CD4-positive, alpha-beta T cell treated with Interleukin-21 for 1 hour (primary cell): ENCODE results near the gene GPRIN3.

ENCODE experiments used
- DNase-seq: peaks from one replicate; pipeline ENCODE4 v3.0.0-alpha.2; 2020

Gene GPRIN3

DNA sequence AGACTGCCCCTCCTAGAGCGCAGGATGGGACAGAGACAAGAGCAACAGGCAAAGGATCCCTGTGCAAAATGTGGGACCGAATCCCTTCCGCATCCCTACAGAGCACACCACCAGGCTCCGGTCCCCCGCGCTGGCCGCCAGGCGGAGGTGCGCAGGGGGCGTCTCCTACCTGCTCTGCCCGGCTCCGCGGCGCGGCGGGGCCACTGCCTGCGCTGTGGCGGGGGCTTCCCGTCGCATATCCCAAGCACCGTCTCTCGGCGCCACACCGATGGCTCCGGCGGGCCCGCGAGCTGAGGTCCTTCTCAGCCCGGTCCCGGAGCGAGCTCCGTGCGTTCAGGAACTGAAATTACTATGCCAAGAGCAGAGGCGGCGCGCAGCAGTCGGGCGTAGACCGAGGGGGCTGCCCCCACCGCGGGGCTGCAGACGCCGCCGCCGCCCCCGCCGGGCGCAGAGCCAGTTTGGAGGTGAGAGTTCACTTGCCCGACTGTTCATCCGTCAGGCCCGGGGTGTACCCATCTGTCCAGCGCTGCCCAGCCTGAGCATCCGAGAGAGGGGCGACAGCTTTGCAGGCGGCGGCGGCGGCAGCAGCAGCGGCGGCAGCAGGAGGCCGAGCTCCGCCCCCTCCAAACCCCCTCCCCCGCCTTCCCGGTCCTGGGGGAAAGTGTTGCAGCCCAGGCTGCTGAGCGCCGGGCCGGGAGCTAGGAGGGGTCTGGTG is at the start of gene GPRIN3:
Gene GPRIN3, minus strand, starts transcription at position 355 of the 715 bp plus-strand sequence. CDS start 57,690 bp downstream, outside the sequence.
- DNase-seq = peak; percentile 70

DNA sequence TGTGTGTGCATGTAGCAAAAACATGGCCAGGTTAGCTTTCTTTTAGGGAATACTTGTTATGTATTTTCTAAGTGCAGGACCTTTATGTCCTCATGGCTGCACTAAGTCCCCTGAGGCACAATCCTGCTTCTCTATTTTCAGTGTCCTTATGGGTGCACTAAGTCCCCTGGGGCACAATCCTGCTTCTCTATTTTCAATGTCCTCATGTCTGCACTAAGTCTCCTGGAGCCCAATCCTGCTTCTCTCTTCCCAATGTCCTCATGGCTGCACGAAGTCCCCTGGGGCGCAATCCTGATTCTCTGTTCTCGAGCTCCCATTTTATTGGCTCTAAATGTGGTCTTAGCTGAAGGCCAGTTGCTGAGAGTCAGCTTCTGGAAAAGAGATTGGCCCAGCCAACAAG is 49.7 kb upstream of the GPRIN3 start:
- no peak for DNase-seq

GRCh38 chr4:89356086-89356485 is 48.5 kb upstream of the GPRIN3 start:
- no peak for DNase-seq

- peak; percentile 32 for DNase-seq
Measured at GRCh38 chr4:89353514-89353913, 45.9 kb upstream of the GPRIN3 start.

DNA sequence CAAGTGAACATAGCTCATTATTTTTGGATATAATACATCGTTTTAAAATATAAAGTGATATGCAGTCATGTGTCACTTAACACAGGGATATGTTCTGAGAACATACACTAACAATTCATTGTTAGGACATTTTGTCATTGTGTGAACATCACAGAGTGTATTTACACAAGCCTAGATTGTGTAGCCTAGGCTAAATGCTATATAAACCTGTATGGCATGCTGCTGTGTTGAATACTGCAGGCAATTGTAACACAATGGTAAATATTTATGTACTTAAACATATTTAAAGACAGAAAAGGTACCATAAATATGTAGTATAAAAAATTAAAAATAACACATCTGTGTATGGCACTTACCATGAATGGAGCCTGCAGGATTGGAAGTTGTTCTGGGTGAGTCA is 44.9 kb upstream of the GPRIN3 start:
- no peak for DNase-seq

GRCh38 chr4:89351201-89351600 is 43.6 kb upstream of the GPRIN3 start:
- no peak for DNase-seq

DNA sequence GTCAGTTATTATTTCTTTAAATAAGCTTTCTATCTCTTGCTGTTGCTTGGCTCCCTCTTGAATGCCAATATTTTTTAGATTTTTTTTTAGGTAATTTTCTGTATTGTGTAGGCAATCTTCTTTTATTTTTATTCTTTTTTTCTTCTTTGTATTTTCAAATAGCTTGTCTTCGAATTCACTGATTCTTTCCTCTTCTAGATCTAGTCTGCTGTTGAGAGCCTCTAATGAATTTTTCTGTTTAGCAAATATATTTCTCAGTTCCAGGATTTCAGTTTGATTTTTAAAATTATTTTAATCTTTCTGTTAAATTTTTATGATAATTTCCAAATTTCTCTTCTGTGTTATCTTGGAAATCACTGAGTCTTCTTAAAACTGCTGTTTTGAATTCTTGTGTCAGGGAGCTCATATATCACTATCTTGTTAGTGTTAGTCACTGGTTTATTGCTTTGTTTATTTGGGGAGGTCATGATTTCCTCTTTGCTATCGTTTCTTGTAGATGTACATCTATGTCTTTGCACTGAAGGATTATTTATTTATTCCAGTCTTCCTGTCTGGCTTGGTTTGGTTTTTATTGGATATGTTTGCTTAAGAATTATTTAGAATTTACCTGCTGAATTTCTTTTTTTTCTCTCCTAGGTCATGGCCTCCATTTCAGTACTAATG is 39.9 kb upstream of the GPRIN3 start:
- no peak for DNase-seq

DNA sequence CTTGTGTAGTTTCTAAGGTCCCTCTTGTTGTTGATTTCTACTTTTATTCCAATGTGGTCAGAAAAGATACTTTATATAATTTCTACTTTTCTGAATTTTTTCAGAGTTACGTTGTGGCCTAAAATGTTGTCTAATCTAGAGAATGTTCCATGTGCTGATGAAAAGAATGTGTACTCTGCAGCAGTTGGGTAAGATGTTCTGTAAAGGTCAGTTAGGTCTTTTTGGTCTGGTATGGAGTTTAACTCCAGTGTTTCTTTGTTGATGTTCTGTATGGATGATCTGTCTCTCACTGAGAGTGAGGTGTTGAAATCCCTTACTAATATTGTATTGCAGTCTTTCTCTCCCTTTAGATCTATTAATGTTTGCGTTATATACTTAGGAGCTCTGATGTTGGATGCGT is 37.0 kb upstream of the GPRIN3 start:
- DNase-seq = no peak

GRCh38 chr4:89338206-89338605 is 30.6 kb upstream of the GPRIN3 start:
- DNase-seq = no peak

- peak; percentile 51 for DNase-seq
Measured at GRCh38 chr4:89337681-89338080, 30.1 kb upstream of the GPRIN3 start.

- DNase-seq = no peak
Measured at GRCh38 chr4:89336818-89337420, 29.3 kb upstream of the GPRIN3 start.

DNA sequence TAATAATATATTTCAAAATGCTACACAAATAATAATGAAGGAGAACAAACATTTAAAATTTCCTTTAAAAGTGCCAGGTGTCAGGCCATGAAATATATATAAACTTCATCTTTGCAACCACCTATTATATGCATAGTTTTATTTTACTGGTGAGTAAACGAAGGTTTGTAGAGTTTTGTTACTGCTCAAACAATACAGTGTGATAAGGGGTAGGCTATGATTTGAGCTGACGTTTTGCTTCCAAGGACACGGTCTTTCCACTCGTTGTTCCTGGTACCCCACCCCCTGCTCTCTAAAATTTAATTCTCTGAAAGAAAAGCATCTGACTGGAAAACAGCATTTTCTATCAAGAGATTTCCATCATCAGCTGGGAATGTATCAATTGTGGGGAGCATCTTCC is 27.2 kb upstream of the GPRIN3 start:
- DNase-seq = no peak

GRCh38 chr4:89334311-89334710 is 26.7 kb upstream of the GPRIN3 start:
- DNase-seq = no peak

GRCh38 chr4:89331686-89332544 is 24.3 kb upstream of the GPRIN3 start:
- DNase-seq = no peak

- no peak for DNase-seq
Measured at GRCh38 chr4:89331197-89331596, 23.6 kb upstream of the GPRIN3 start.

DNA sequence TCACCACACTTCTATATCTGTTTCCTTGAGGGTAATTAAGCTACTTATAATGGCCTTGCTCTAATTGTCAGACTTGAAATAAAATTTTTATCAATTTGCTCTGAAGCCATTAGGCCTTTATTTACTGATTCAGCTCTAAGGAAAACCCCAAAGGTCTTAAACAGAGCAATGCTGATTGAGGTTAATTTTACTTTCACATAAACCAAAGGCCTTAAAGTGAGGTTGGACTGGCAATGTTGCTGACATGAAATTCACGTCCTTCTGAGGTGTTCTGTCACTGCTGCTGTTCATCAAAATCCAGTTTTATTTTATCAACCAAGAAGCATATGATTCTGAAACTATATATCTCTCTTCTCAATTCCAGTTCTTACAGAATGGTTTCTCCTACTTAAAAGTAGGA is 21.7 kb upstream of the GPRIN3 start:
- DNase-seq = no peak

DNA sequence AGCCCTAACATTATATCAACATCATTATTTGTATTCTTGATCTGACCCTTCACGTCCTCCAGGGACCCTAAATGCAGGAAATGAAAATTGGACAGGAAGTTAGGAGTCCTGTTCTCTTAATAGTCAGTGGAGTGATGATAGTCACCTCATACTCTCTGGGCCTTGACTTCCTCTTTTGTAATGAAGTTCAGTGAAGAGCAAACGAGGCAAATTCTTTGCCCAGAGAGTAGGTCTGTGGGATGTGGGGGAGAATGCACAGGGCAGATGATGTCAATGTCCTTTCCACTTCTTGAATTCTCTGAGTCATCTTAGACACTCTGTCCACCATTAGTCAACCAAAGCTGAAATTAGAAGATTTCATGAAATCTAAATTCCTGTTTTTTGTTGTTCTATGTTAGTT is 17.1 kb upstream of the GPRIN3 start:
- no peak for DNase-seq

GRCh38 chr4:89322671-89323070 is 15.1 kb upstream of the GPRIN3 start:
- DNase-seq = no peak

DNA sequence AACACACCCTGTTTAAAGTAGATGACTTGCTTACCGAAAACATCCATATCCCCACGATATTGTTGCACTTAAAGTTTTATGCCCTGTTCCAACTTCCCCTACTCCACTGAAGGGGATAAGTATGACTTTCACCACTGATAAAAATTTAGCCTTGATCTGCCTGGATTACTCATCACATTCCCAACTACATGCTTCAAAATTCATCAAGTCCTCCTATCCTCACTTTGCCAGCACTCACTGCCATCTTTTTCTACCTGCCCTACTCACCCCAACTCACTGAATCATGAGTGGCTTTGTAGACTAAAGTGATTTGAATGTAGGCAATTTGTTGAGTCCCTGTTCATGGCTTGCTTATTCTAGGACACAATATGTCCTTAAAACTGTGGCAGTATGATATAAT is 12.2 kb upstream of the GPRIN3 start:
- no peak for DNase-seq

- DNase-seq = peak; percentile 66
Measured at GRCh38 chr4:89316931-89317366, 9.3 kb upstream of the GPRIN3 start.

DNA sequence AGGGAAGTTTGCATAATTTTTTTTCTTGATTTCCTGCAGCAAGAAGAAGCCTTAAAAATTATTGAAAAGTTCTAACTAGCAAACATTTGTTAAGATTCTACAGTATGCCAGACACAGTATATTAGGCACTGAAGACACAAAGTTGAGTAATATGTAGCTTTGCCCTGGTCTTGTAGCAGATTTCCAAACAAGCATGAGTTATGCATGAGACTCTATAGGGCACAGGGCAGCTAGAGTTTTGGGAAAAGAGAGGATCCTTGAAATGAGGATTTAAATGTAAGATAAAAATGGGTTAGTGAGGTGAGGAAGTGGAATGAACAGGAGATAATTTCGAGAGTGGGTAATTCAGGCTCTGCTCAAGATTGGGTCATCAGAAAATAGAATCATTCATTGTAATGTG is 8.6 kb upstream of the GPRIN3 start:
- DNase-seq = no peak

GRCh38 chr4:89314291-89314690 is 6.7 kb upstream of the GPRIN3 start:
- no peak for DNase-seq

GRCh38 chr4:89312066-89312465 is 4.5 kb upstream of the GPRIN3 start:
- no peak for DNase-seq
